Loucy (cell line): ENCODE results near the gene OPN3.
"Not testable (repeated sequence)": the region's sequence is repeated elsewhere in the genome, so short reads cannot be mapped to it uniquely, and the experiment has no call there.

ENCODE experiments used
- H2AFZ ChIP-seq: fragments of 200-600 bp; sonication (generic); 2 replicates; pipeline ENCODE4 v1.6.0; 2016; ENCODE audit warnings: antibody characterized with exemption, mild to moderate bottlenecking, low read length, moderate library complexity
- H3F3A ChIP-seq: fragments of 200-600 bp; 2 replicates; pipeline ENCODE4 v1.6.0; 2016; ENCODE audit warnings: antibody characterized with exemption, low read depth, mild to moderate bottlenecking
- H3K27me3 ChIP-seq: fragments of 200-600 bp; sonication (generic); 2 replicates; pipeline ENCODE4 v1.6.1; 2014; ENCODE audit warnings: low read length, mild to moderate bottlenecking; ENCODE audit not compliant: insufficient read depth, poor library complexity, severe bottlenecking
- H3K36me3 ChIP-seq: fragments of 200-600 bp; sonication (generic); 2 replicates; pipeline ENCODE4 v1.6.1; 2016; ENCODE audit warnings: low read length; ENCODE audit not compliant: insufficient read depth
- H3K4me1 ChIP-seq: fragments of 200-600 bp; sonication (generic); 2 replicates; pipeline ENCODE4 v1.5.1; 2014; ENCODE audit warnings: low read length, mild to moderate bottlenecking; ENCODE audit not compliant: insufficient read depth, poor library complexity, severe bottlenecking
- H3K4me2 ChIP-seq: fragments of 200-600 bp; sonication (generic); 2 replicates; pipeline ENCODE4 v1.6.0; 2014; ENCODE audit warnings: antibody characterized with exemption, low read length, low read depth, mild to moderate bottlenecking; ENCODE audit not compliant: poor library complexity, severe bottlenecking
- H3K4me3 ChIP-seq: fragments of 200-600 bp; sonication (generic); 2 replicates; pipeline ENCODE4 v1.5.1; 2014; ENCODE audit warnings: low read length, mild to moderate bottlenecking, mixed read lengths; ENCODE audit not compliant: poor library complexity, severe bottlenecking
- H3K79me2 ChIP-seq: fragments of 200-600 bp; sonication (generic); 2 replicates; pipeline ENCODE4 v1.6.1; 2014; ENCODE audit warnings: low read length; ENCODE audit not compliant: insufficient read depth
- H3K9ac ChIP-seq: fragments of 200-600 bp; sonication (generic); 2 replicates; pipeline ENCODE4 v1.6.0; 2014; ENCODE audit warnings: mild to moderate bottlenecking, low read depth, low read length, moderate library complexity; ENCODE audit not compliant: poor library complexity, severe bottlenecking
- H3K9me2 ChIP-seq: fragments of 200-600 bp; sonication (generic); replicated peaks from 2 replicates; pipeline ENCODE4 v1.6.1; 2016; ENCODE audit warnings: low read depth, low read length, mixed read lengths
- H3K9me3 ChIP-seq: fragments of 200-600 bp; sonication (generic); 2 replicates; pipeline ENCODE4 v1.6.1; 2014; ENCODE audit warnings: mild to moderate bottlenecking, antibody characterized with exemption, low read length, low read depth; ENCODE audit not compliant: insufficient read depth
- H4K20me1 ChIP-seq: fragments of 200-600 bp; sonication (generic); 2 replicates; pipeline ENCODE4 v1.6.0; 2014; ENCODE audit warnings: antibody characterized with exemption, low read length, mild to moderate bottlenecking; ENCODE audit not compliant: insufficient read depth, poor library complexity, severe bottlenecking
- CTCF ChIP-seq: fragments of 200-600 bp; sonication (generic); conservative IDR thresholded peaks from 2 replicates; pipeline ENCODE4 v1.5.1; 2014; ENCODE audit warnings: mild to moderate bottlenecking, antibody characterized with exemption, low read length
- EZH2phosphoT487 ChIP-seq: fragments of 200-600 bp; IDR thresholded peaks from 2 replicates; pipeline ENCODE4 v1.6.1; 2018; ENCODE audit warnings: antibody characterized with exemption, mild to moderate bottlenecking, moderate library complexity, borderline replicate concordance

The OPN3 gene

GRCh38 chr1:241682921-241683320, 42.8 kb upstream of the OPN3 start:
- H3K4me1 ChIP-seq = no peaks in the 10 kb centered on the region
- no peak overlapping the region for H3K4me2 ChIP-seq
- H3K4me3 ChIP-seq = no peak overlapping the region
- no peaks in the 10 kb centered on the region for H3K9me3 ChIP-seq
- no peaks in the 10 kb centered on the region for H3K36me3 ChIP-seq
- H3K27me3 ChIP-seq = no peaks in the 10 kb centered on the region
- H4K20me1 ChIP-seq = no peaks in the 10 kb centered on the region
- no peak overlapping the region for H3K9ac ChIP-seq
- H3K79me2 ChIP-seq = no peaks in the 10 kb centered on the region
- no peaks in the 10 kb centered on the region for H3F3A ChIP-seq
- TF ChIP-seq EZH2phosphoT487 (no peak), CTCF (no peak)
- no peaks in the 10 kb centered on the region for H3K9me2 ChIP-seq
- no peak overlapping the region for H2AFZ ChIP-seq

GRCh38 chr1:241681861-241682448, 41.8 kb upstream of the OPN3 start:
- not testable (repeated sequence) for H3K4me3 ChIP-seq, H3K9me2 ChIP-seq, H3K9ac ChIP-seq, H3K36me3 ChIP-seq, H3K9me3 ChIP-seq, H3K79me2 ChIP-seq, H3K27me3 ChIP-seq, H2AFZ ChIP-seq, H3K4me2 ChIP-seq, H3K4me1 ChIP-seq, H3F3A ChIP-seq, H4K20me1 ChIP-seq

GRCh38 chr1:241679961-241680360, 39.8 kb upstream of the OPN3 start:
- Histone ChIP-seq H3K4me2 (no peak overlapping the region), H3K4me1 (no peaks in the 10 kb centered on the region), H3K9ac (no peak overlapping the region), H3K4me3 (no peak overlapping the region), H4K20me1 (no peaks in the 10 kb centered on the region), H3F3A (no peaks in the 10 kb centered on the region), H3K79me2 (no peaks in the 10 kb centered on the region), H3K9me2 (no peaks in the 10 kb centered on the region), H3K9me3 (no peaks in the 10 kb centered on the region), H3K36me3 (no peaks in the 10 kb centered on the region), H3K27me3 (no peaks in the 10 kb centered on the region), H2AFZ (no peak overlapping the region)
- TF ChIP-seq EZH2phosphoT487 = no peak
- TF ChIP-seq CTCF = no peak

- no peak for TF ChIP-seq EZH2phosphoT487
- no peak for TF ChIP-seq CTCF
- Histone ChIP-seq H3K27me3 (no peaks in the 10 kb centered on the region), H3F3A (no peaks in the 10 kb centered on the region), H3K4me2 (no peak overlapping the region), H3K4me3 (no peak overlapping the region), H3K4me1 (no peaks in the 10 kb centered on the region), H3K9ac (no peak overlapping the region), H3K79me2 (no peaks in the 10 kb centered on the region), H2AFZ (no peak overlapping the region), H4K20me1 (no peaks in the 10 kb centered on the region), H3K36me3 (no peaks in the 10 kb centered on the region), H3K9me2 (no peaks in the 10 kb centered on the region), H3K9me3 (no peaks in the 10 kb centered on the region)
These were observed 39.2 kb upstream of the OPN3 start for GRCh38 chr1:241679404-241679803.
